ENCODE measurements around the gene ZNF391.
"Not testable (repeated sequence)": the region's sequence is repeated elsewhere in the genome, so short reads cannot be mapped to it uniquely, and the experiment has no call there.

ZNF391 gene

DNA sequence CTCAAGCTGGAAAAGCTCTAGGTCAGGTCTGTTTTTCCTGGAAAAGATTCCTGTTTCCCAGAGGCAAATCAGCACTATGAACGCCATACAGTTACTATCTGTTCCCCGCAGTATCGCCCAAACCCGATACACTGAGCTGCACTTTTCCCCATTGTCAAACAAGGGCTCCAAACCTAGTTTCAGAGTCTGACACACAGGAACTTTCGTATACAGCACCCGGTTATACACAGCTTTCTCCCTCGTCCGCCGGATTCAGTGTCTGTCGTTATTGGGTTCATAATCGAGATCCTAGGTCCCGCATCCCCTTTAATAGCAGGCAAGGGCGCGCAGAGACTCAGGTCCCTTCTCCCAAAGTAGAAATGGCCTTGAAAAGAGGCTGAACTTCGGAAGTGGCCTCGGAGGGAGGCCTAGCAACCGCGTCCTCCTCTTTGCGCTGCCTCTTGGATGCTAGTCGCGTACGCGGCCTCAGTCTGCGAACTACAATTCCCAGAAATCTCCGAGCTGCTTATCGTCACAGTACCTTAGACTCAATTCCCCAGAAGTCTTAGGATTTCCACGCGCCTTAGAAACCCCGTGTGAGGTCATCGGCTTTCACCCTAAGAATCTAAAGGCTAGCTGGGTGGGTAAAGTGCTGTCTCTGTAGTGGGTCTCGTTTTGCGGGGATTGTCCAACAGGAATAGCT is 34.2 kb downstream of the ZNF391 start:
- DNase-seq (ENCODE audit: low read depth in 2 of 2), result no peak

DNA sequence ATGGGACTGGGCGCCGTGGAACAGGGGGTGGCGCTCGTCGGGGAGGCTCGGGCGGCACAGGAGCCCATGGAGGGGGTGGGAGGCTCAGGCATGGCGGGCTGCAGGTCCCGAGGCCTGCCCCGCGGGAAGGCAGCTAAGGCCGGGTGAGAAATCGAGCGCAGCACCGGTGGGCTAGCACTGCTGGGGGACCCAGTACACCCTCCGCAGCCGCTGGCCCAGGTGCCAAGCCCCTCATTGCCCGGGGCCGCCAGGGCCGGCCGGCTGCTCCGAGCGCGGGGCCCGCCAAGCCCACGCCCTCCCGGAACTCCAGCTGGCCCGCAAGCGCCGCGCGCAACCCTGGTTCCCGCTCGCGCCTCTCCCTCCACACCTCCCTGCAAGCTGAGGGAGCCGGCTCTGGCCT is 36.3 kb downstream of the ZNF391 start:
- not testable (repeated sequence) for DNase-seq (ENCODE audit: low read depth in 2 of 2)

DNA sequence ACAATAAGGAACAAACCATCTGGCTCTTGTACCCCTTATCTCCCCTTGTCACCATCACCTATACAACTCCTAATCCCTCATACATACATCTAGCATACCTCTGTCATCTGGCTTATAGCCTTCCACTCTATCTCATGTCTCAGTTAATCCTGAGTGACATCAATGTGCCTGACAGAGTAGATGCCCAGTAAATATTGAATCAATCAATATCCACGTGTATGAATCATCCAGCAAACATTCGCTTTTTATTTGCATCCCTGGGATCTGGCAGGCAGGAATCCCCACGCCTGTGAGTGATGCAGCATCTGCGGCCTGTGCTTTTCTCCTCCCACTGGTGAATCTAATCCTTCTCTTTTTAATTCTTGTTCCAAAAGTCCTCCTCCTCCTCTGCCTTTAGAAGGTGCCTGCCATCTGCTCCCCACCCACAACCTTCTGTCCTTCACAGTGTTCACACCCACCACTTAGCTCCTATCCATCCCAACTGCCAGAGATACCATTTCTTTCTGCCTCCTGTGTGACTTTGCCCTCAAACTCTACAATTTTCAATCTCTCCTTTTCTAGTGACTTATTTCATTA is 37.6 kb downstream of the ZNF391 start:
- no peak for DNase-seq (ENCODE audit: low read depth in 2 of 2)

DNA sequence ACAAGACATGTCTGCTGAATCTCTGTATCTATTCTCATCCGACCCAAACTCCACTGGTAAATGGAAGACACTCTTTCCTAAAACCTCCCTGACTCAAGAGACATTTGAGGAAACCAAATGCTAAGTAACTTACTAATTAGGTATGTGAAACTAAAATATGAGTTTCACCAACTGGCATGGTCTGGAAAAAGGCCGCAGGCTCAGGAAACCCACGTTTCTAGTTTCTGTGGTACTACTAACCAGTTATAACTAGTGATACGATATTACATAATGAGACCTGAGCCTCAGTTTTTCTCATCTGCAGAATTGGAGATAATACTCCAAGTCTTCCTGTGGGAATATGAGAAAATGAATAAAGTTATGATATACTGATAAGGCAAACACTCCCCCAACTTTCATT is 39.9 kb downstream of the ZNF391 start:
- DNase-seq (ENCODE audit: low read depth in 2 of 2), result no peak

DNA sequence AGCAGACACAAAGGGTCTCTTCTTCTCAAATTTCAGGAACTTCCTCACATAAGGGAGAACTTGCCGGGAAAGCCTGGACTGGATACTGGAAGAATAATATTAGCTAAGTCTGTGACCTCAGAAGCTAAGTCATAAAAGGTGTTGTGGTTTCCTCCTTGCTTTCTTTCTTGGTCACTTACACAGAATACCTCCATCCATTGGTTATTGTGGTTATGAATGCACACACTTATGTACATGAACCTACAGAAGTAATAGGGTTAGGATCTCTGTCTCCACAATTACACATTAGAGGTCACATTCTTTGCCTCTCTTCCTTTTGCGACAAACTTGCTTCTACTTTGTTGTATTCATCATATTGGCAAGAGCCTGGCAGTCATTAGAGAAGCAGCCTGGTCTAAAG is 40.4 kb downstream of the ZNF391 start:
- no peak for DNase-seq (ENCODE audit: low read depth in 2 of 2)

GRCh38 chr6:27433714-27434113 is 45.2 kb downstream of the ZNF391 start:
- no peak for DNase-seq (ENCODE audit: low read depth in 2 of 2)

- no peak for DNase-seq (ENCODE audit: low read depth in 2 of 2)
Measured at GRCh38 chr6:27439371-27439770, 50.8 kb downstream of the ZNF391 start.

DNA sequence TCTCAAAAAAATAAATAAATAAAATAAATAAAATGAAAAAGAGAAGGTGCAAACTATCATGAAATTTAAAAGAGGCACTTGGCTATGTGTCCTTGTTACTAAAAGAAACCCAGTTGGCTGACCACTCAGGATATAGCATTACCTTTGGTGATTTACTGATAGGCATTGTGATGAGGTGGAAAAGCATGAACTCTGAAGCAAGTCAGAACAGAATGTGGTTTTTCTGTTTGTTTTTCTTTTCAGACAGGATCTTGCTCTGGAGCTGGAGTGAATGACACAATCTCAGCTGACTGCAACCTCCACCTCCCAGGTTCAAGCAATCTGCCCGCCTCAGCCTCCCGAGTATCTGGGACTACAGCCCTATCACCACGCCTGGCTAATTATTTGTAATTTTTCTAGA is 52.4 kb downstream of the ZNF391 start:
- no peak for DNase-seq (ENCODE audit: low read depth in 2 of 2)

DNA sequence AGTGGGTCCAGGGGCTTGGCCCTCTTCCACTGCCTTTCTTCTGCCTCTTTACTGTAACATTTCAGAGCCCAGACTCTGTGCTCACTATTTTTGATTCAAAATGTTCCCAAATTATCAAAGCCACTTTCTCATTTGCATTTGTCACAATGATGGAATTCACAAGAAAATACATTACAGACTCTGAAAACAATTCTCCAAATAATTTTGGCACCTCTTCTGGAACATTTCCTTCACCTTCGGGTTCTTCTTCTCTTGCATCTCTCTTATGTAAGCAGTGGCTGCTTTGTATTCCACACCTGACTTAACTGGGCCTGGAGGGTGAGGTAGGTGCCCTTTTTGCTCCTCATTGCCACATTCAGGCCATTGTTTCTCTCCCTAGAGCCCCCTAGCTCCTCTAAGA is 54.4 kb downstream of the ZNF391 start:
- DNase-seq (ENCODE audit: low read depth in 2 of 2), result no peak

- DNase-seq (ENCODE audit: low read depth in 2 of 2), result no peak
Measured at GRCh38 chr6:27448456-27448855, 59.9 kb downstream of the ZNF391 start.

DNA sequence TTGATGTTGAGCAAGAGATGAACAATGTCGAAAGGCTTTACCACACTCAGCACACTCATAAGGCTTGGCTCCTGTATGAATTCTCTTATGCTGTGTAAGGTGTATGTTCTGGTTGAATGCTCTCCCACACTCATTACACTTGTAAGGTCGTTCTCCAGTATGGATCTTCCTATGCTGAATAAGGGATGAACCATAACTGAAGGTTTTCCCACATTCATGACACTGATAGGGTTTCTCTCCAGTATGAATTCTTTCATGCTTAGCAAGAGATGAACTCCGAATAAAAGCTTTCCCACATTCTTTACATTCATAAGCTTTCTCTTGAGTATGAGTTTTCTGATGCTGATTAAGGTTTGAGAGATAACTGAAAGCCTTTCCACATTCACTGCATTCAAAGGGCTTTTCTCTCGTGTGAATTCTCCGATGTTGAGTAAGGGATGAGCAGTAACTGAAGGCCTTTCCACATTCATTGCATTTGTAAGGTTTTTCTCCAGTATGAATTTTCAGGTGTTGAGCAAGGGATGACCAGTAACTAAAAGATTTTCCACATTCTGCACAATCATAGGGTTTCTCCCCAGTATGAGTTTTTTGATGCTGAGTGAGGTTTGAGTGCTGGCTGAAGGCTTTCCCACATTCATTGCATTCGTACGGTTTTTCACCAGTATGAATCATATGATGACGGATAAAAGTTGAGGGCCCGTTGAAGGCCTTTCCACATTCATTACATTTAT is 63.3 kb downstream of the ZNF391 start:
- DNase-seq (ENCODE audit: low read depth in 2 of 2), result no peak

DNA sequence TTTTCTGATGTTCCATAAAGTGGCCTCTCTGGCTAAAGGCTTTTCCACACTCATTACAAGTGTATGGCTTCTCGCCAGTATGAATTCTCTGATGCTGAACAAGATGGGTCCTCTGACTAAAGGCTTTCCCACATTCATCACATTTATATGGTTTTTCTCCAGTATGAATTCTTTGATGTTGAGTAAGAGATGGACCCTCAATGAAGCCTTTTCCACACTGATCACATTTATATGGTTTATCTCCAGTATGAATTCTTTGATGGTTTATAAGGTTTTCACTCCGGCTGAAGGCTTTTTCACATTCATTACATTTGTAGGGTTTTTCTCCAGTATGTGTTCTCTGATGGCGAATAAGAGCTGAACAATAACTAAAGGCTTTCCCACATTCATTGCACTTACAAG is 63.9 kb downstream of the ZNF391 start:
- DNase-seq (ENCODE audit: low read depth in 2 of 2), result no peak
